Measurements from ENCODE around the gene TM4SF1.

The TM4SF1 gene

DNA sequence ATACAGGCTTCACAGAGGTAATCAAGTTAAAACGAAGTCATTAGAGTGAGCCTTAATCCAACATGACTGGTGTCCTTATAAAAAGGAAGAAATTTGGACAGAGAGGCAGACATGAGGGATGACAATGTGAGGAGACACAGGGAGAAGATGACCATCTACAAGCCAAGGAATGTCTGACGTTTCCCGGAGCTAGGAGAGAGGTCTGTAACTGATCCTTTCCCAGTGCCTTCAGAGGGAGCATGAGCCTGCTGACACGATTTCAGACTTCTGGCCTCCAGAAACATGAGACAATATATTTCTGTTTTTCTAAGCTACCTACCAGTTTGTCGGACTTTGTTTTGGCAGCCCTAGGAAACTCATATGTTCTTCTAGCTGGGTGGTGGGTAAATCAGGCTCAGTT, 15.1 kb downstream of the TM4SF1 start:
- TF ChIP-seq, protein P1, sequence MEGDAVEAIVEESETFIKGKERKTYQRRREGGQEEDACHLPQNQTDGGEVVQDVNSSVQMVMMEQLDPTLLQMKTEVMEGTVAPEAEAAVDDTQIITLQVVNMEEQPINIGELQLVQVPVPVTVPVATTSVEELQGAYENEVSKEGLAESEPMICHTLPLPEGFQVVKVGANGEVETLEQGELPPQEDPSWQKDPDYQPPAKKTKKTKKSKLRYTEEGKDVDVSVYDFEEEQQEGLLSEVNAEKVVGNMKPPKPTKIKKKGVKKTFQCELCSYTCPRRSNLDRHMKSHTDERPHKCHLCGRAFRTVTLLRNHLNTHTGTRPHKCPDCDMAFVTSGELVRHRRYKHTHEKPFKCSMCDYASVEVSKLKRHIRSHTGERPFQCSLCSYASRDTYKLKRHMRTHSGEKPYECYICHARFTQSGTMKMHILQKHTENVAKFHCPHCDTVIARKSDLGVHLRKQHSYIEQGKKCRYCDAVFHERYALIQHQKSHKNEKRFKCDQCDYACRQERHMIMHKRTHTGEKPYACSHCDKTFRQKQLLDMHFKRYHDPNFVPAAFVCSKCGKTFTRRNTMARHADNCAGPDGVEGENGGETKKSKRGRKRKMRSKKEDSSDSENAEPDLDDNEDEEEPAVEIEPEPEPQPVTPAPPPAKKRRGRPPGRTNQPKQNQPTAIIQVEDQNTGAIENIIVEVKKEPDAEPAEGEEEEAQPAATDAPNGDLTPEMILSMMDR (IDR thresholded peaks at IDR 0.05; ENCODE audit: borderline replicate concordance, insufficient read depth, low read depth, low read length): no peak
- H3K4me3 ChIP-seq (ENCODE audit: low read depth, low read length): no peak overlapping the region

DNA sequence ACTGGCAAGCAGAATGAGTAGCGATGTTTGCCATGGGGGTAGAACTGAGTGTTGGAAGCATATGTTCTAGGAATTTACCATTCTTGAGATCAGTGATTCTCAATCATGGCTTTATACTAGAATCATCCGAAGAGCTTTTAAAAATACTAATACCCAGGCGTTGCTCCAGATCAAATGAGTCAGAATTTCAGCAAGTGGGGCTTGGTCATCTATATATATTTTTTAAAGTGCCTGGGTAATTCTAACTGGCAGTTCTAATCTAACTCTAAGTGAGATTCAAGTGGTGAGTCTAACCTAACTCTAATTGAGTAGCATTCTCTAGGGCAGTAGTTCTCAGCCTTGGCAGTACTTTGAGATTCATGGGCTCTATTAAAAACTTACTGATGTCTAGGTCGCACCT, 20.8 kb downstream of the TM4SF1 start:
- H3K4me3 ChIP-seq (ENCODE audit: low read depth, low read length): no peak overlapping the region
- TF ChIP-seq, protein P1 (IDR thresholded peaks at IDR 0.05; ENCODE audit: borderline replicate concordance, insufficient read depth, low read depth, low read length): no peak

GRCh38 chr3:149356044-149356592, 21.3 kb downstream of the TM4SF1 start:
- TF ChIP-seq, protein P1 (IDR thresholded peaks at IDR 0.05; ENCODE audit: borderline replicate concordance, insufficient read depth, low read depth, low read length): no peak

GRCh38 chr3:149353581-149354184, 23.8 kb downstream of the TM4SF1 start:
- no peak overlapping the region for H3K4me3 ChIP-seq (ENCODE audit: low read depth, low read length)

More at GRCh38 chr3:149356044-149356592, 21.3 kb downstream of the TM4SF1 start:
- no peak overlapping the region for H3K4me3 ChIP-seq (ENCODE audit: low read depth, low read length)

GRCh38 chr3:149352556-149352955, 24.9 kb downstream of the TM4SF1 start:
- H3K4me3 ChIP-seq (ENCODE audit: low read depth, low read length): no peak overlapping the region
- TF ChIP-seq, protein P1 (IDR thresholded peaks at IDR 0.05; ENCODE audit: borderline replicate concordance, insufficient read depth, low read depth, low read length): peak; percentile 71

More at GRCh38 chr3:149353581-149354184, 23.8 kb downstream of the TM4SF1 start:
- TF ChIP-seq, protein P1 (IDR thresholded peaks at IDR 0.05; ENCODE audit: borderline replicate concordance, insufficient read depth, low read depth, low read length): no peak

- TF ChIP-seq, protein P1 (IDR thresholded peaks at IDR 0.05; ENCODE audit: borderline replicate concordance, insufficient read depth, low read depth, low read length): no peak
- H3K4me3 ChIP-seq (ENCODE audit: low read depth, low read length): no peak overlapping the region
Observed at GRCh38 chr3:149343951-149344350, 33.5 kb downstream of the TM4SF1 start.
